Activated CD4-positive, alpha-beta T cell treated with anti-CD3 and anti-CD28 coated beads, Interleukin-2, amount 10 ng/mL, durations not matched to agents 7 days and 5 days (primary cell): ENCODE data around the gene TMEM255A. TPM values are rescaled to one million over a fixed set of nuclear protein-coding genes. Genes with fewer than 3 reads are reported as not detected.
"Not testable (repeated sequence)": the region's sequence is repeated elsewhere in the genome, so short reads cannot be mapped to it uniquely, and the experiment has no call there.

Experiments used
- CTCF ChIA-PET: fragments of 350-600 bp; sonication (Branson Sonifier 250); formaldehyde crosslinking; loops from one replicate; lab custom pipeline; 2021; ENCODE audit warnings: antibody characterized with exemption; lab: Charles Lee
- POLR2A ChIA-PET: fragments of 350-600 bp; sonication (Branson Sonifier 250); formaldehyde crosslinking; loops from one replicate; lab custom pipeline; 2021; ENCODE audit warnings: antibody characterized with exemption; lab: Charles Lee
- DNase-seq: peaks from one replicate; pipeline ENCODE4 v3.0.0-alpha.2; 2020
- H3K27ac Mint-ChIP-seq: one replicate; pipeline ENCODE4 v1.8.0; 2021; ENCODE audit warnings: mild to moderate bottlenecking, moderate library complexity, mixed read lengths
- H3K27me3 Mint-ChIP-seq: one replicate; pipeline ENCODE4 v1.8.0; 2021; ENCODE audit warnings: mixed read lengths
- H3K36me3 Mint-ChIP-seq: one replicate; pipeline ENCODE4 v1.8.0; 2021; ENCODE audit warnings: low read depth, mixed read lengths
- H3K4me1 Mint-ChIP-seq: one replicate; pipeline ENCODE4 v1.8.0; 2021; ENCODE audit warnings: mixed read lengths
- H3K4me3 Mint-ChIP-seq: one replicate; pipeline ENCODE4 v1.8.0; 2021; ENCODE audit warnings: mild to moderate bottlenecking, moderate library complexity, mixed read lengths
- H3K9me3 Mint-ChIP-seq: one replicate; pipeline ENCODE4 v1.8.0; 2021; ENCODE audit warnings: mixed read lengths
- total RNA-seq, 2 experiments: library from RNA; stranded (reverse); gene quantifications; one replicate each; pipeline ENCODE4 v1.2.3, GENCODE V29; 2021

The TMEM255A gene
- total RNA-seq, result not detected

- peak within 1 kb of the TSS; percentile 83 for H3K4me3 Mint-ChIP-seq
- ChIA-PET POLR2A (no interaction called here), CTCF (interaction anchor here (0.9 to 1.0 kb wide), 2 partner anchors 11 to 13 kb away, joined by 3 read pairs; no protein-coding TSS in a partner anchor)
- H3K9me3 Mint-ChIP-seq, result no peaks in the 10 kb centered on the region
- H3K27ac Mint-ChIP-seq, result no peak within 1 kb of the TSS
- no peak for DNase-seq
- peaks cover 35% of the 10 kb centered on the region for H3K4me1 Mint-ChIP-seq
- H3K36me3 Mint-ChIP-seq, result peaks cover 1% of the 10 kb centered on the region
- peaks cover 77% of the 10 kb centered on the region for H3K27me3 Mint-ChIP-seq
Observed at GRCh38 chrX:120310861-120311726, at the start of gene TMEM255A. TMEM255A (minus strand) TSS chrX:120311461; CDS start chrX:120311309, 152 bp downstream.

GRCh38 chrX:120358737-120359456 lies 47.6 kb upstream of the TMEM255A start:
- no peak for DNase-seq
- Mint-ChIP-seq H3K4me1 (no peaks in the 10 kb centered on the region), H3K4me3 (no peak overlapping the region), H3K27ac (no peak overlapping the region), H3K9me3 (no peaks in the 10 kb centered on the region), H3K27me3 (no peaks in the 10 kb centered on the region), H3K36me3 (no peaks in the 10 kb centered on the region)
- CTCF ChIA-PET, result interaction anchor here (0.5 kb wide), 1 partner anchor 1536 kb away, joined by 3 read pairs; no protein-coding TSS in a partner anchor
- POLR2A ChIA-PET, result no interaction called here

GRCh38 chrX:120357186-120357585 lies 45.9 kb upstream of the TMEM255A start:
- Mint-ChIP-seq H3K4me1 (no peaks in the 10 kb centered on the region), H3K9me3 (no peaks in the 10 kb centered on the region), H3K4me3 (no peak overlapping the region), H3K27me3 (no peaks in the 10 kb centered on the region), H3K36me3 (no peaks in the 10 kb centered on the region), H3K27ac (no peak overlapping the region)
- ChIA-PET CTCF (no interaction called here), POLR2A (no interaction called here)
- no peak for DNase-seq

GRCh38 chrX:120356084-120356483 lies 44.8 kb upstream of the TMEM255A start:
- no peak for DNase-seq
- Mint-ChIP-seq H3K4me1 (no peaks in the 10 kb centered on the region), H3K9me3 (no peaks in the 10 kb centered on the region), H3K4me3 (no peak overlapping the region), H3K27me3 (no peaks in the 10 kb centered on the region), H3K36me3 (no peaks in the 10 kb centered on the region), H3K27ac (no peak overlapping the region)
- ChIA-PET CTCF (no interaction called here), POLR2A (no interaction called here)

GRCh38 chrX:120350450-120351138 lies 39.3 kb upstream of the TMEM255A start:
- Mint-ChIP-seq H3K4me1 (no peaks in the 10 kb centered on the region), H3K9me3 (no peaks in the 10 kb centered on the region), H3K27me3 (peaks cover 3% of the 10 kb centered on the region), H3K4me3 (no peak overlapping the region), H3K36me3 (no peaks in the 10 kb centered on the region), H3K27ac (no peak overlapping the region)
- POLR2A ChIA-PET, result no interaction called here
- no peak for DNase-seq
- CTCF ChIA-PET, result no interaction called here

- H3K36me3 Mint-ChIP-seq, H3K4me1 Mint-ChIP-seq, CTCF ChIA-PET, DNase-seq, POLR2A ChIA-PET, H3K27ac Mint-ChIP-seq, H3K4me3 Mint-ChIP-seq, H3K27me3 Mint-ChIP-seq, H3K9me3 Mint-ChIP-seq: not testable (repeated sequence)
Observed at GRCh38 chrX:120344566-120344965, 33.3 kb upstream of the TMEM255A start.

GRCh38 chrX:120336899-120337298 lies 25.6 kb upstream of the TMEM255A start:
- CTCF ChIA-PET, result no interaction called here
- H3K4me3 Mint-ChIP-seq, result no peak overlapping the region
- H3K27ac Mint-ChIP-seq, result no peak overlapping the region
- POLR2A ChIA-PET, result no interaction called here
- no peaks in the 10 kb centered on the region for H3K4me1 Mint-ChIP-seq
- DNase-seq, result no peak
- H3K36me3 Mint-ChIP-seq, result no peaks in the 10 kb centered on the region
- peaks cover 9% of the 10 kb centered on the region for H3K9me3 Mint-ChIP-seq
- H3K27me3 Mint-ChIP-seq, result peaks cover 5% of the 10 kb centered on the region

GRCh38 chrX:120335289-120335688 lies 24.0 kb upstream of the TMEM255A start:
- no peaks in the 10 kb centered on the region for H3K27me3 Mint-ChIP-seq
- ChIA-PET CTCF (no interaction called here), POLR2A (no interaction called here)
- H3K4me3 Mint-ChIP-seq, result no peak overlapping the region
- DNase-seq, result no peak
- H3K4me1 Mint-ChIP-seq, result no peaks in the 10 kb centered on the region
- no peak overlapping the region for H3K27ac Mint-ChIP-seq
- no peaks in the 10 kb centered on the region for H3K36me3 Mint-ChIP-seq
- peaks cover 9% of the 10 kb centered on the region for H3K9me3 Mint-ChIP-seq

- no peaks in the 10 kb centered on the region for H3K4me1 Mint-ChIP-seq
- no peak overlapping the region for H3K27ac Mint-ChIP-seq
- POLR2A ChIA-PET, result no interaction called here
- H3K27me3 Mint-ChIP-seq, result no peaks in the 10 kb centered on the region
- H3K36me3 Mint-ChIP-seq, result no peaks in the 10 kb centered on the region
- no peak overlapping the region for H3K4me3 Mint-ChIP-seq
- CTCF ChIA-PET, result interaction anchor here (0.6 kb wide), 1 partner anchor 140 kb away, joined by 3 read pairs; no protein-coding TSS in a partner anchor
- H3K9me3 Mint-ChIP-seq, result peaks cover 9% of the 10 kb centered on the region
- DNase-seq, result no peak
Observed at GRCh38 chrX:120334603-120335002, 23.3 kb upstream of the TMEM255A start.

GRCh38 chrX:120334151-120334550 lies 22.9 kb upstream of the TMEM255A start:
- Mint-ChIP-seq H3K27me3 (no peaks in the 10 kb centered on the region), H3K4me1 (no peaks in the 10 kb centered on the region), H3K27ac (no peak overlapping the region), H3K9me3 (peaks cover 9% of the 10 kb centered on the region), H3K36me3 (no peaks in the 10 kb centered on the region), H3K4me3 (no peak overlapping the region)
- ChIA-PET POLR2A (no interaction called here), CTCF (interaction anchor here (0.6 kb wide), 1 partner anchor 141 kb away, joined by 3 read pairs; no protein-coding TSS in a partner anchor)
- DNase-seq, result no peak

GRCh38 chrX:120332394-120332793 lies 21.1 kb upstream of the TMEM255A start:
- peaks cover 3% of the 10 kb centered on the region for H3K27me3 Mint-ChIP-seq
- H3K9me3 Mint-ChIP-seq, result peaks cover 2% of the 10 kb centered on the region
- CTCF ChIA-PET, result no interaction called here
- H3K4me3 Mint-ChIP-seq, result no peak overlapping the region
- no peak for DNase-seq
- POLR2A ChIA-PET, result no interaction called here
- H3K36me3 Mint-ChIP-seq, result no peaks in the 10 kb centered on the region
- no peak overlapping the region for H3K27ac Mint-ChIP-seq
- H3K4me1 Mint-ChIP-seq, result no peaks in the 10 kb centered on the region

- DNase-seq, result no peak
- Mint-ChIP-seq H3K36me3 (no peaks in the 10 kb centered on the region), H3K27ac (no peak overlapping the region), H3K9me3 (peaks cover 2% of the 10 kb centered on the region), H3K4me1 (no peaks in the 10 kb centered on the region), H3K4me3 (no peak overlapping the region), H3K27me3 (peaks cover 9% of the 10 kb centered on the region)
- CTCF ChIA-PET, result interaction anchor here (0.5 kb wide), 1 partner anchor 155 kb away, joined by 3 read pairs; no protein-coding TSS in a partner anchor
- POLR2A ChIA-PET, result no interaction called here
Observed at GRCh38 chrX:120331116-120331515, 19.9 kb upstream of the TMEM255A start.
